Activated CD8-positive, alpha-beta memory T cell treated with anti-CD3 and anti-CD28 coated beads, Interleukin-2, amount 50 U/mL, for 1 hour (primary cell): Measurements from ENCODE around the gene TSPY1.
"Not testable (repeated sequence)": the region's sequence is repeated elsewhere in the genome, so short reads cannot be mapped to it uniquely, and the experiment has no call there.

Experiments
- DNase-seq: peaks from one replicate; pipeline ENCODE4 v3.0.0-alpha.2; 2020; ENCODE audit errors: extremely low read depth

TSPY1 gene

GRCh38 chrY:9466655-9467054 is at the start of gene TSPY1:
TSPY1 (plus strand) TSS chrY:9466955; CDS start chrY:9467001, 46 bp downstream.
- not testable (repeated sequence) for DNase-seq

GRCh38 chrY:9486967-9487366 is 20.2 kb downstream of the TSPY1 start, which contains the start of gene TSPY9:
TSPY9 (plus strand) TSS chrY:9487267; CDS start chrY:9487313, 46 bp downstream.
- DNase-seq = not testable (repeated sequence)

GRCh38 chrY:9504396-9504795 is 37.6 kb downstream of the TSPY1 start:
- not testable (repeated sequence) for DNase-seq

GRCh38 chrY:9516287-9516686 is 49.5 kb downstream of the TSPY1 start:
- not testable (repeated sequence) for DNase-seq
